Measurements from ENCODE around the gene MTHFD1L.
"Not testable (repeated sequence)": the region's sequence is repeated elsewhere in the genome, so short reads cannot be mapped to it uniquely, and the experiment has no call there.

Gene MTHFD1L

GRCh38 chr6:151100326-151100725 lies 234.8 kb downstream of the MTHFD1L start:
- DNase-seq: no peak

- DNase-seq: no peak
Measured at GRCh38 chr6:151101161-151101815, 235.8 kb downstream of the MTHFD1L start.

GRCh38 chr6:151101816-151102694 lies 236.6 kb downstream of the MTHFD1L start:
- DNase-seq: no peak

GRCh38 chr6:151103266-151103665 lies 237.8 kb downstream of the MTHFD1L start:
- no peak for DNase-seq

- DNase-seq: no peak
Measured at GRCh38 chr6:151107897-151108427, 242.5 kb downstream of the MTHFD1L start.

- no peak for DNase-seq
Measured at GRCh38 chr6:151108548-151108947, 243.0 kb downstream of the MTHFD1L start.

- no peak for DNase-seq
Measured at GRCh38 chr6:151109361-151109760, 243.9 kb downstream of the MTHFD1L start.

GRCh38 chr6:151109869-151110575 lies 244.5 kb downstream of the MTHFD1L start:
- DNase-seq: no peak

- DNase-seq: no peak
Measured at GRCh38 chr6:151110576-151110905, 245.0 kb downstream of the MTHFD1L start.

GRCh38 chr6:151111670-151112069 lies 246.2 kb downstream of the MTHFD1L start:
- no peak for DNase-seq

- DNase-seq: no peak
Measured at GRCh38 chr6:151112130-151112529, 246.6 kb downstream of the MTHFD1L start.

- DNase-seq: not testable (repeated sequence)
Measured at GRCh38 chr6:151112884-151113283, 247.4 kb downstream of the MTHFD1L start.

- DNase-seq: no peak
Measured at GRCh38 chr6:151113641-151114040, 248.1 kb downstream of the MTHFD1L start.

GRCh38 chr6:151118461-151119123 lies 253.1 kb downstream of the MTHFD1L start:
- no peak for DNase-seq

- DNase-seq: no peak
Measured at GRCh38 chr6:151119823-151120524, 254.5 kb downstream of the MTHFD1L start.

GRCh38 chr6:151121900-151122299 lies 256.4 kb downstream of the MTHFD1L start:
- no peak for DNase-seq

- not testable (repeated sequence) for DNase-seq
Measured at GRCh38 chr6:151123641-151124040, 258.1 kb downstream of the MTHFD1L start.

- not testable (repeated sequence) for DNase-seq
Measured at GRCh38 chr6:151125242-151125641, 259.7 kb downstream of the MTHFD1L start.

- DNase-seq: not testable (repeated sequence)
Measured at GRCh38 chr6:151125651-151126416, 260.3 kb downstream of the MTHFD1L start.

GRCh38 chr6:151126417-151126724 lies 260.9 kb downstream of the MTHFD1L start:
- DNase-seq: not testable (repeated sequence)

- not testable (repeated sequence) for DNase-seq
Measured at GRCh38 chr6:151127133-151127798, 261.8 kb downstream of the MTHFD1L start.
